OCI-LY3 (cell line): ENCODE data around the gene SGPP2.

Experiments
- CTCF ChIP-seq: fragments of 200-600, 300-600 bp; sonication (generic); IDR thresholded peaks from 2 replicates; pipeline ENCODE4 v1.5.1; 2014; ENCODE audit warnings: antibody characterized with exemption, low read length, low read depth
- EZH2phosphoT487 ChIP-seq: fragments of 200-600 bp; shearing (Covaris generic); IDR thresholded peaks from 2 replicates; pipeline ENCODE4 v1.6.1; 2018; ENCODE audit warnings: antibody characterized with exemption, mixed run types, low read depth

- TF ChIP-seq CTCF (no peak), EZH2phosphoT487 (no peak)
Observed at GRCh38 chr2:222468346-222468745, 44.0 kb downstream of the SGPP2 start.
